ENCODE data around the gene MAPK8.
A peak's percentile ranks its signal among the peaks of the same experiment; 100 is the strongest.
"Not testable (repeated sequence)": the region's sequence is repeated elsewhere in the genome, so short reads cannot be mapped to it uniquely, and the experiment has no call there.

The MAPK8 gene

DNA sequence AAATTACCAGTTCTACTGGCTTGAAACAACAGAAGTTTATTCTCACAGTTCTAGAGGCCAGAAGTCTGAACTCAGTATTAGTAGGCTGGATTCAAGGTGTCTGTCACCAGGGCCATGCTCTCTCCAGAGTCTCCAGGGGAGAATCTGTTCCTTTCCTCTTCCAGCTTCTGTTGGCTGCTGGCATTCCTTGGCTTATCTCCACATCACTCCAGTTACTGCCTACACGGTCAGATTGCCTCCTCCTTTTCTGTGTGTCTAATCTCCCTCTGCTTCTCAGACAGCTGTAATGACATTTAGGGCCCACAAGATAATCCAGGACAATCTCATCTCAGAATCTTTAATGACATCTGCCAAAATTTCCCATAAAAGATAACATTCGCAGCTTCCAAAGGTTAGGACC lies 36.6 kb downstream of the MAPK8 start:
- Histone ChIP-seq H4K20me1 (ENCODE audit: insufficient read depth, low read length) (no peaks in the 10 kb centered on the region), H3K79me2 (ENCODE audit: low read length) (peaks cover 8% of the 10 kb centered on the region; the same call in 1 of the 2 replicates), H3K27me3 (replicated peaks; ENCODE audit: insufficient read depth, low read length) (no peaks in the 10 kb centered on the region), H3F3A (ENCODE audit: insufficient read depth, low read length) (peaks cover 14% of the 10 kb centered on the region), H3K4me2 (ENCODE audit: low read depth, low read length) (peak overlapping the region; percentile 46), H3K9me3 (replicated peaks; ENCODE audit: insufficient read depth, low read length) (no peaks in the 10 kb centered on the region), H3K27ac (ENCODE audit: low read length) (no peak overlapping the region), H3K9ac (ENCODE audit: low read length) (no peak overlapping the region), H3K9me2 (replicated peaks; ENCODE audit: insufficient read depth, low read length) (no peaks in the 10 kb centered on the region; the same call in 1 of the 2 replicates), H2AFZ (ENCODE audit: low read length) (no peak overlapping the region), H3K36me3 (replicated peaks; ENCODE audit: insufficient read depth, low read length) (no peaks in the 10 kb centered on the region), H3K4me1 (ENCODE audit: low read length) (peaks cover 25% of the 10 kb centered on the region), H3K4me3 (ENCODE audit: low read length) (no peak overlapping the region)
- TF ChIP-seq EZH2 (optimal IDR thresholded peaks at IDR 0.05; ENCODE audit: low read depth, low read length) (no peak), EZH2phosphoT487 (IDR thresholded peaks at IDR 0.05; ENCODE audit: low read length) (no peak)
- TF ChIP-seq, protein P1, sequence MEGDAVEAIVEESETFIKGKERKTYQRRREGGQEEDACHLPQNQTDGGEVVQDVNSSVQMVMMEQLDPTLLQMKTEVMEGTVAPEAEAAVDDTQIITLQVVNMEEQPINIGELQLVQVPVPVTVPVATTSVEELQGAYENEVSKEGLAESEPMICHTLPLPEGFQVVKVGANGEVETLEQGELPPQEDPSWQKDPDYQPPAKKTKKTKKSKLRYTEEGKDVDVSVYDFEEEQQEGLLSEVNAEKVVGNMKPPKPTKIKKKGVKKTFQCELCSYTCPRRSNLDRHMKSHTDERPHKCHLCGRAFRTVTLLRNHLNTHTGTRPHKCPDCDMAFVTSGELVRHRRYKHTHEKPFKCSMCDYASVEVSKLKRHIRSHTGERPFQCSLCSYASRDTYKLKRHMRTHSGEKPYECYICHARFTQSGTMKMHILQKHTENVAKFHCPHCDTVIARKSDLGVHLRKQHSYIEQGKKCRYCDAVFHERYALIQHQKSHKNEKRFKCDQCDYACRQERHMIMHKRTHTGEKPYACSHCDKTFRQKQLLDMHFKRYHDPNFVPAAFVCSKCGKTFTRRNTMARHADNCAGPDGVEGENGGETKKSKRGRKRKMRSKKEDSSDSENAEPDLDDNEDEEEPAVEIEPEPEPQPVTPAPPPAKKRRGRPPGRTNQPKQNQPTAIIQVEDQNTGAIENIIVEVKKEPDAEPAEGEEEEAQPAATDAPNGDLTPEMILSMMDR (IDR thresholded peaks at IDR 0.05; ENCODE audit: low read length), result no peak
- DNase-seq, result no peak

DNA sequence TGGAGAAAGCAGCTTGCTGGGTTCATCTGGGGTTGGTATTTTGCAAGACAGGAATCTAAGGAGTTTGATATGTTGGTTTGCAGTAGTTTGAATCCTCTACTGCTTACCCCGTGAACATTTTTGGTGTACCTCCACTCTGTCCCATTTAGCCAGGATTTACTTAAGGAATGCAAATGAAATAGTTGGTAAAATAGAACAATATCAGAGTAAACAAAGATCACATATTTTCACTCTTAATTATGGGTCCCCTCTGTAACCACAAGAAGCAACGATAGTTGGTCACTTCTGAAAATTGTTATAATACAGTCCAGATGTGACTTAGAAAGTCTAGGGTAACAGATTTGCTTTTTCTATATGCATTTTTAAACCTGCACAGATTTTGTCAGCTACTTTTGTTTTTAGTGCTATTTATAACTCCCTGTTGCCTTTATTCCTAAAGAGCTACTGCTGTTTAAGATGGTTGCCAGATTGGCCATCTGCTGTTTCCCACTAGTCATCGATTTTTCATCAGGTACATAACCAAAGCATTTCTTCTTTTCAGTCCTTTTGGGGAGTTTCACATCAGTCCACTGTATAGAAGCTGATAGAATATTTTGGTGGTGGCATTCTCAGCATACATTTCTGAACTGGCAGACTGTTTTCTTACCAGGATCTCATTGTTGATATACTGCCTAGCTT lies 37.6 kb downstream of the MAPK8 start:
- TF ChIP-seq EZH2phosphoT487 (IDR thresholded peaks at IDR 0.05; ENCODE audit: low read length), result no peak
- TF ChIP-seq, protein P1 (IDR thresholded peaks at IDR 0.05; ENCODE audit: low read length), result no peak
- TF ChIP-seq EZH2 (optimal IDR thresholded peaks at IDR 0.05; ENCODE audit: low read depth, low read length), result no peak
- H3K9me2 ChIP-seq (replicated peaks; ENCODE audit: insufficient read depth, low read length), result no peaks in the 10 kb centered on the region
- H3K4me1 ChIP-seq (ENCODE audit: low read length), result peaks cover 25% of the 10 kb centered on the region
- no peak overlapping the region for H2AFZ ChIP-seq (ENCODE audit: low read length)
- H3K27me3 ChIP-seq (replicated peaks; ENCODE audit: insufficient read depth, low read length), result no peaks in the 10 kb centered on the region
- no peaks in the 10 kb centered on the region for H3K36me3 ChIP-seq (replicated peaks; ENCODE audit: insufficient read depth, low read length)
- H3K79me2 ChIP-seq (ENCODE audit: low read length), result peaks cover 8% of the 10 kb centered on the region; the same call in 1 of the 2 replicates
- peak overlapping the region; percentile 36; the same call in 1 of the 2 replicates for H3K27ac ChIP-seq (ENCODE audit: low read length)
- H3F3A ChIP-seq (ENCODE audit: insufficient read depth, low read length), result peaks cover 14% of the 10 kb centered on the region
- peak overlapping the region; percentile 46 for H3K4me2 ChIP-seq (ENCODE audit: low read depth, low read length)
- peak; percentile 81 for DNase-seq
- H3K9ac ChIP-seq (ENCODE audit: low read length), result no peak overlapping the region
- H4K20me1 ChIP-seq (ENCODE audit: insufficient read depth, low read length), result no peaks in the 10 kb centered on the region
- no peak overlapping the region for H3K4me3 ChIP-seq (ENCODE audit: low read length)
- H3K9me3 ChIP-seq (replicated peaks; ENCODE audit: insufficient read depth, low read length), result no peaks in the 10 kb centered on the region

DNA sequence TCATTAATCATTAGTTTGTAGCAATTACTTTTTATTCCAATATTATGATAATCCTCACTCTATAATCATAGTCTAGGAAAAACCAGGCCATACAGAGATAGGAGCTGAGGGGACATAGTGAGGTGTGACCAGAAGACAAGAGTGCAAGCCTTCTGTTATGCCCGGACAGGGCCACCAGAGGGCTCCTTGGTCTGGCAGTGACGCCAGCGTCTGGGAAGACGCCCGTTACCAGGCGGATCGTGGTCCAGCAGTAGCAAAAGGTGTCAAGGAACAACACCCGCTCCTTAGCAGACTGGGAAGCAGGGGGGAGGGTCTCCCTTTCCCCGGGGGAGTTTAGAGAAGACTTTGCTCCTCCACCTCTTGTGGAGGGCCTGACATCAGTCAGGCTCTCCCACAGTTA lies 39.8 kb downstream of the MAPK8 start:
- not testable (repeated sequence) for H3K9me3 ChIP-seq (replicated peaks; ENCODE audit: insufficient read depth, low read length); H3K4me2 ChIP-seq (ENCODE audit: low read depth, low read length); H4K20me1 ChIP-seq (ENCODE audit: insufficient read depth, low read length); H3K36me3 ChIP-seq (replicated peaks; ENCODE audit: insufficient read depth, low read length); H3K9me2 ChIP-seq (replicated peaks; ENCODE audit: insufficient read depth, low read length); H3K79me2 ChIP-seq (ENCODE audit: low read length); H3K27ac ChIP-seq (ENCODE audit: low read length); DNase-seq; H2AFZ ChIP-seq (ENCODE audit: low read length); H3K9ac ChIP-seq (ENCODE audit: low read length); H3K27me3 ChIP-seq (replicated peaks; ENCODE audit: insufficient read depth, low read length); H3K4me3 ChIP-seq (ENCODE audit: low read length)
- peaks cover 25% of the 10 kb centered on the region for H3K4me1 ChIP-seq (ENCODE audit: low read length)
- peaks cover 14% of the 10 kb centered on the region for H3F3A ChIP-seq (ENCODE audit: insufficient read depth, low read length)

DNA sequence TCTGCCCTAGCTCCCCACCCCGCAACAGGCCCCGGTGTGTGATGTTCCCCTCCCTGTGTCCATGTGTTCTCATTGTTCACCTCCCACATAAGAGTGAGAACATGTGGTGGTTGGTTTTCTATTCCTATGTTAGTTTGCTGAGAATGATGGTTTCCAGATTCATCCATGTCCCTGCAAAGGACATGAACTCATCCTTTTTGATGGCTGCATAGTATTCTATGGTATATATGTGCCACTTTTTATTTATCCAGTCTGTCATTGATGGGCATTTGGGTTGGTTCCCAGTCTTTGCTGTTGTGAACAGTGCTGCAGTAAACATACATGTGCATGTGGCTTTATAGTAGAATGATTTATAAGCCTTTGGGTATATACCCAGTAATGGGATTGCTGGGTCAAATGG lies 41.1 kb downstream of the MAPK8 start:
- H3K79me2 ChIP-seq (ENCODE audit: low read length); H3K27ac ChIP-seq (ENCODE audit: low read length); H3K4me3 ChIP-seq (ENCODE audit: low read length); H3K9me3 ChIP-seq (replicated peaks; ENCODE audit: insufficient read depth, low read length); H3K4me2 ChIP-seq (ENCODE audit: low read depth, low read length); H3K9ac ChIP-seq (ENCODE audit: low read length); H3K9me2 ChIP-seq (replicated peaks; ENCODE audit: insufficient read depth, low read length); H4K20me1 ChIP-seq (ENCODE audit: insufficient read depth, low read length); H2AFZ ChIP-seq (ENCODE audit: low read length); H3K36me3 ChIP-seq (replicated peaks; ENCODE audit: insufficient read depth, low read length); H3K27me3 ChIP-seq (replicated peaks; ENCODE audit: insufficient read depth, low read length); DNase-seq: not testable (repeated sequence)
- Histone ChIP-seq H3F3A (ENCODE audit: insufficient read depth, low read length) (peaks cover 14% of the 10 kb centered on the region), H3K4me1 (ENCODE audit: low read length) (peaks cover 23% of the 10 kb centered on the region)

DNA sequence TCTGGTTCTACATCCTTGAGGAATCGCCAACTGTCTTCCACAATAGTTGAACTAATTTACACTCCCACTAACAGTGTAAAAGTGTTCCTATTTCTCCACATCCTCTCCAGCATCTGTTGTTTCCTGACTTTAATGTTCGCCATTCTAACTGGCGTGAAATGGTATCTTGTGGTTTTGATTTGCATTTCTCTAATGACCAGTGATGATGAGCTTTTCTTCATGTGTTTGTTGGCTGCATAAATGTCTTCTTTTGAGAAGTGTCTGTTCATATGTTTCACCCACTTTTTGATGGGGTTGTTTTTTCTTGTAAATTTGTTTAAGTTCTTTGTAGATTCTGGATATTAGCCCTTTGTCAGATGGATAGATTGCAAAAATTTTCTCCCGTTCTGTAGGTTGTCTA lies 41.5 kb downstream of the MAPK8 start:
- not testable (repeated sequence) for H3K36me3 ChIP-seq (replicated peaks; ENCODE audit: insufficient read depth, low read length); H3K79me2 ChIP-seq (ENCODE audit: low read length); H3K27ac ChIP-seq (ENCODE audit: low read length); H2AFZ ChIP-seq (ENCODE audit: low read length); DNase-seq; H3K9me2 ChIP-seq (replicated peaks; ENCODE audit: insufficient read depth, low read length); H3K27me3 ChIP-seq (replicated peaks; ENCODE audit: insufficient read depth, low read length); H3K4me3 ChIP-seq (ENCODE audit: low read length); H3K4me2 ChIP-seq (ENCODE audit: low read depth, low read length); H3K9ac ChIP-seq (ENCODE audit: low read length); H4K20me1 ChIP-seq (ENCODE audit: insufficient read depth, low read length); H3K9me3 ChIP-seq (replicated peaks; ENCODE audit: insufficient read depth, low read length)
- peaks cover 14% of the 10 kb centered on the region for H3F3A ChIP-seq (ENCODE audit: insufficient read depth, low read length)
- H3K4me1 ChIP-seq (ENCODE audit: low read length), result peaks cover 19% of the 10 kb centered on the region

Data from MM.1S (cell line).